Left hindlimb (tissue), 1 donor: ENCODE measurements around the gene KCTD14.
"Not testable (repeated sequence)": the region's sequence is repeated elsewhere in the genome, so short reads cannot be mapped to it uniquely, and the experiment has no call there.

ENCODE experiments used
- DNase-seq: peaks from one replicate; pipeline ENCODE4 v3.0.0-alpha.2; 2018

The KCTD14 gene

GRCh38 chr11:78045851-78046485, 22.9 kb upstream of the KCTD14 start:
- DNase-seq: peak; percentile 89

GRCh38 chr11:78044706-78045105, 21.6 kb upstream of the KCTD14 start:
- DNase-seq: no peak

- DNase-seq: no peak
These were observed 18.9 kb upstream of the KCTD14 start for GRCh38 chr11:78041843-78042440.

- not testable (repeated sequence) for DNase-seq
These were observed 18.3 kb upstream of the KCTD14 start for GRCh38 chr11:78041380-78041719.

GRCh38 chr11:78040691-78041379, 17.8 kb upstream of the KCTD14 start:
- DNase-seq: no peak

GRCh38 chr11:78039919-78040671, 17.0 kb upstream of the KCTD14 start:
- DNase-seq: peak; percentile 77

- no peak for DNase-seq
These were observed 16.4 kb upstream of the KCTD14 start for GRCh38 chr11:78039391-78039918.

GRCh38 chr11:78038697-78039313, 15.7 kb upstream of the KCTD14 start:
- no peak for DNase-seq

GRCh38 chr11:78037825-78038620, 14.9 kb upstream of the KCTD14 start:
- DNase-seq: no peak

GRCh38 chr11:78037056-78037455, 14.0 kb upstream of the KCTD14 start:
- DNase-seq: no peak

GRCh38 chr11:78036313-78036712, 13.2 kb upstream of the KCTD14 start:
- no peak for DNase-seq

GRCh38 chr11:78034623-78035022, 11.5 kb upstream of the KCTD14 start:
- no peak for DNase-seq

- no peak for DNase-seq
These were observed 10.0 kb upstream of the KCTD14 start for GRCh38 chr11:78033040-78033439.

GRCh38 chr11:78032090-78032489, 9.0 kb upstream of the KCTD14 start:
- no peak for DNase-seq

- DNase-seq: no peak
These were observed 8.6 kb upstream of the KCTD14 start for GRCh38 chr11:78031629-78032028.

GRCh38 chr11:78030429-78031325, 7.6 kb upstream of the KCTD14 start:
- peak; percentile 92 for DNase-seq

- not testable (repeated sequence) for DNase-seq
These were observed 5.3 kb upstream of the KCTD14 start for GRCh38 chr11:78028423-78028822.

GRCh38 chr11:78027759-78028158, 4.7 kb upstream of the KCTD14 start:
- no peak for DNase-seq

GRCh38 chr11:78025378-78025777, 2.3 kb upstream of the KCTD14 start:
- no peak for DNase-seq

GRCh38 chr11:78023426-78023825, 350 bp upstream of the KCTD14 start:
- no peak for DNase-seq

- DNase-seq: no peak
These were observed 1.5 kb downstream of the KCTD14 start for GRCh38 chr11:78021611-78022010.
